Body of pancreas (tissue), 4 donors: ENCODE measurements around the gene RCN2. TPM values are rescaled to one million over a fixed set of nuclear protein-coding genes. Genes with fewer than 3 reads are reported as not detected.
"Not testable (repeated sequence)": the region's sequence is repeated elsewhere in the genome, so short reads cannot be mapped to it uniquely, and the experiment has no call there.

Experiments used
- ATAC-seq: fragments of 150-250 bp; one replicate; pipeline ENCODE4 v1.9.1; 2016
- DNase-seq, 4 donors: peaks; one replicate each; pipeline ENCODE4 v3.0.0-alpha.2; 2019
- H3K27ac ChIP-seq, 4 donors: fragments of 200-600 bp; sonication (generic); 1 replicate in 3 of 4; 2 replicates in 1 of 4; pipeline versions ENCODE4 v1.5.1 to v1.6.1; 2016 to 2019; ENCODE audit warnings: mild to moderate bottlenecking in 1 of 4, mixed read lengths in 1 of 4, moderate library complexity in 1 of 4
- H3K27me3 ChIP-seq, 2 donors: fragments of 200-600 bp; sonication (generic); one replicate each; pipeline ENCODE4 v1.6.0; 2016; ENCODE audit warnings: mild to moderate bottlenecking in 1 of 2
- H3K36me3 ChIP-seq, 2 donors: fragments of 200-600 bp; sonication (generic); replicated peaks in 1 of 2; 2 replicates each; pipeline ENCODE4 v1.5.1; 2016; ENCODE audit warnings: low read depth in 2 of 2; ENCODE audit not compliant: insufficient read depth in 1 of 2
- H3K4me1 ChIP-seq: fragments of 200-600 bp; sonication (generic); one replicate; pipeline ENCODE4 v1.6.0; 2016
- H3K4me3 ChIP-seq, 2 donors: fragments of 200-600 bp; sonication (generic); 1 replicate in 1 of 2; 2 replicates in 1 of 2; pipeline ENCODE4 v1.5.1; 2016 to 2019
- H3K9me3 ChIP-seq, 3 donors: fragments of 200-600 bp; sonication (generic); 1 replicate in 2 of 3; 2 replicates in 1 of 3; pipeline ENCODE4 v1.5.1; 2016
- CTCF ChIP-seq, 7 experiments: fragments of 450-650 bp in 4 of 7; fragments of 200-600 bp in 3 of 7; sonication (generic) in 3 of 7; IDR thresholded peaks; one replicate each; pipeline ENCODE4 v1.5.1; 2016 to 2019; ENCODE audit warnings: antibody characterized with exemption in 7 of 7
- POLR2A ChIP-seq, 3 donors: fragments of 450-650 bp; IDR thresholded peaks; one replicate each; pipeline ENCODE4 v1.6.1; 2016; ENCODE audit warnings: antibody characterized with exemption in 3 of 3, mild to moderate bottlenecking in 2 of 3
- WGBS, 2 donors: methylation state at CpG; one replicate each; pipeline ENCODE4 v1.1.5; 2017; 5-methylcytosine and 5-hydroxymethylcytosine counted together
- intact Hi-C: fragments of 100-400 bp; cut with DNase I; formaldehyde crosslinking; loops from one replicate; pipeline ENCODE4 v1.15.1; 2023
- total RNA-seq, 2 donors: library from RNA; depleted of rRNA; stranded (reverse); fragments of >200 nt; gene quantifications; one replicate each; pipeline ENCODE4 v1.1.0, GENCODE V29; 2016

Gene RCN2
- total RNA-seq, 2 donors from 2014 or later: 22.8 to 25.1 TPM

DNA sequence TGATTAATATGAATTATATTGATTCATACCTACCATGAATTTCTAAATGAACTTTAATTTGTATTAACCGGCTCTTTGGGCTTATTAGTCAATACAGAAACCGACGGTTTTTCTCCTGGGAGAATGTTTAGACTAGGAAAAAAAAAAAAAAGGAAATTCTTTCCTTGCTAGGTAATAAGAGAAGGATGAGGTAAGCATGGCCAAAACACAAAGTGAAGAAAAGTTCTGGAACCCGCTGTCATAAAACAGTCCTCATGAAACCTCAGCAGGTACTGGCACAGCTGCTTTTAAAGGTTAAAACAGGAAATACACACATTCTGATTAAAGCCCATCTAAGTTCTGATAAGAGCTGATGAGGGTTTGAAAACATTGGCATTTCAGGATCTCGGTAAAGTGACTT lies 32.6 kb downstream of the RCN2 start:
- H3K9me3 ChIP-seq: no peaks in the 10 kb centered on the region
- WGBS, 2 donors: 23 to 27% methylated on average over 5 of the region's 5 CpGs

DNA sequence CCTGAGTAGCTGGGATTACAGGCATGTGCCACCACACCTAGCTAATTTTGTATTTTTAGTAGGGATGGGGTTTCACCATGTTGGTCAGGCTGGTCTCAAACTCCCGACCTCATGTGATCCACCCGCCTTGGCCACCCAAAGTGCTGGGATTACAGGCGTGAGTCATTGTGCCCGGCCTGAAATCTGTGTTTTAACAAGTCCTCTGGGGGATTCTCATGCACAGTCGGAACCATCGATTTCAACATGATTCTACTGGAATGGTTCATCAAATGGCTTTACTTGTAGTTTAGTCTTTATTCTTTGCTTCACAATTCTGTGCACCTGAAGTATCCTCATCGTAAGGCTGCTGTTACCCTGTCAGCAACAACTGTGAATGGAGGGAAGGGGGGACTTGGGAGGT lies 34.5 kb downstream of the RCN2 start:
- ATAC-seq, H3K9me3 ChIP-seq: not testable (repeated sequence)
- 81 to 85% methylated on average over 7 of the region's 7 CpGs for WGBS, 2 donors

More for the DNA sequence above, 32.6 kb downstream of the RCN2 start:
- ATAC-seq: peak; percentile 72
- H3K4me3 ChIP-seq: no peak overlapping the region
- intact Hi-C loops: no loop called here
- TF ChIP-seq CTCF (IDR thresholded peaks at IDR 0.05): no peak
- TF ChIP-seq POLR2A (IDR thresholded peaks at IDR 0.05): no peak
- DNase-seq: no peak
- H3K4me1 ChIP-seq: no peaks in the 10 kb centered on the region
- no peaks in the 10 kb centered on the region for H3K36me3 ChIP-seq
- H3K27me3 ChIP-seq: no peaks in the 10 kb centered on the region
- peak overlapping the region in 3 of 4 donors; percentile 59 to 73 (median 67) for H3K27ac ChIP-seq

GRCh38 chr15:76967067-76967466 lies 35.5 kb downstream of the RCN2 start:
- no peak overlapping the region for H3K4me3 ChIP-seq
- H3K27me3 ChIP-seq: no peaks in the 10 kb centered on the region
- H3K9me3 ChIP-seq: no peaks in the 10 kb centered on the region
- ATAC-seq: no peak
- no peak overlapping the region for H3K27ac ChIP-seq
- no peak for TF ChIP-seq POLR2A (IDR thresholded peaks at IDR 0.05)
- no peak for TF ChIP-seq CTCF (IDR thresholded peaks at IDR 0.05)
- DNase-seq: no peak
- intact Hi-C loops: no loop called here
- H3K4me1 ChIP-seq: no peaks in the 10 kb centered on the region
- H3K36me3 ChIP-seq: no peaks in the 10 kb centered on the region
- 53 to 61% methylated on average over 4 of the region's 4 CpGs for WGBS, 2 donors

More for the DNA sequence above, 34.5 kb downstream of the RCN2 start:
- H3K27ac ChIP-seq, intact Hi-C loops, DNase-seq, H3K27me3 ChIP-seq, H3K36me3 ChIP-seq, H3K4me3 ChIP-seq, H3K4me1 ChIP-seq: not testable (repeated sequence)

DNA sequence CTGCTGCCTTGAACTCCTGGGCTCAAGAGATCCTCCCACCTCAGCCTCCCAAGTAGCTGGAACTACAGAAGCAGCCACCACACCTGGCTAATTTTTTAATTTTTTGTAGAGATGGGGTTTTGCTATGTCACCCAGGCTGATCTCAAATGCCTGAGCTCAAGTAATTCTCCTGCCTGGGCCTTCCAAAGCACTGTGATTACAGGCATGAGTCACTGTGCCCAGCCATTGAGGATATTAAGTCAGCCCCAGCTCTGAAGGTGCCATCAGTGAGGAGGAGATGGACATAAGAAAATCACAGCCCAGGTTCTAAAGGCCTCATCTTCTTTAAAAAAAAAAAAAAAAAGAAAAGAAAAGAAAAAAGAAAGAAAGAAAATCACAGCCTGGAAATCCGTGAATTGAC lies 36.8 kb downstream of the RCN2 start:
- DNase-seq: no peak
- H3K4me3 ChIP-seq: no peak overlapping the region
- no peaks in the 10 kb centered on the region for H3K9me3 ChIP-seq
- 92 to 94% methylated on average over 1 of the region's 1 CpG for WGBS, 2 donors
- H3K36me3 ChIP-seq: no peaks in the 10 kb centered on the region
- intact Hi-C loops: no loop called here
- H3K27ac ChIP-seq: no peak overlapping the region
- TF ChIP-seq CTCF (IDR thresholded peaks at IDR 0.05): no peak
- no peak for TF ChIP-seq POLR2A (IDR thresholded peaks at IDR 0.05)
- no peak for ATAC-seq
- no peaks in the 10 kb centered on the region for H3K4me1 ChIP-seq
- no peaks in the 10 kb centered on the region for H3K27me3 ChIP-seq

GRCh38 chr15:76972389-76973361 lies 41.1 kb downstream of the RCN2 start:
- Histone ChIP-seq H3K27ac (no peak overlapping the region), H3K27me3 (no peaks in the 10 kb centered on the region), H3K36me3 (no peaks in the 10 kb centered on the region), H3K4me1 (no peaks in the 10 kb centered on the region), H3K4me3 (no peak overlapping the region), H3K9me3 (no peaks in the 10 kb centered on the region)
- DNase-seq (no peak), ATAC-seq (no peak)
- intact Hi-C loops: no loop called here
- TF ChIP-seq POLR2A (IDR thresholded peaks at IDR 0.05) (no peak), CTCF (IDR thresholded peaks at IDR 0.05) (no peak)
- 54 to 58% methylated on average over 19 to 21 of the region's 21 CpGs for WGBS, 2 donors
